ENCODE results near the gene TSPAN9.

TSPAN9 gene

GRCh38 chr12:3165078-3165980 lies 88.2 kb downstream of the TSPAN9 start:
- DNase-seq (ENCODE audit: low read depth) = no peak

DNA sequence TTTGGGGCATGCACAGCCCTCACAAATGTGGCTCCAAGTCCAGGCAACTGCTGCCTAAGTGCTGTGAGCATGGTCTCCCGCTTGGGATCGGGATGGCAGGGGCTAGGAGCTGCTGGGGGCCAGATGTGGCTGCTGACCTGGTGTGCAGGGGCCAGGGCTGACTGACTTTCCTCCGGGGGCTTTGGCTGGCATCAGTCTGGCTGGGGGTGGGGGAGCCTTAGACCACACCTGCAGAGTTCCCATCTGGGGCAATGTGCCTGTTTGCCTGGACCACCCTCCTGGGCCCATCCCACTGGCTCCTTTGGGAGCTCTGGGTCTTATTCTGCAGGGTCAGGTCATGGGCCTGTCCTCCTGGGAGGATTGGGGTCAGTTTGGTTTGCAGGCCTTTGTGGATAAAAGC lies 90.5 kb downstream of the TSPAN9 start:
- DNase-seq (ENCODE audit: low read depth) = no peak

DNA sequence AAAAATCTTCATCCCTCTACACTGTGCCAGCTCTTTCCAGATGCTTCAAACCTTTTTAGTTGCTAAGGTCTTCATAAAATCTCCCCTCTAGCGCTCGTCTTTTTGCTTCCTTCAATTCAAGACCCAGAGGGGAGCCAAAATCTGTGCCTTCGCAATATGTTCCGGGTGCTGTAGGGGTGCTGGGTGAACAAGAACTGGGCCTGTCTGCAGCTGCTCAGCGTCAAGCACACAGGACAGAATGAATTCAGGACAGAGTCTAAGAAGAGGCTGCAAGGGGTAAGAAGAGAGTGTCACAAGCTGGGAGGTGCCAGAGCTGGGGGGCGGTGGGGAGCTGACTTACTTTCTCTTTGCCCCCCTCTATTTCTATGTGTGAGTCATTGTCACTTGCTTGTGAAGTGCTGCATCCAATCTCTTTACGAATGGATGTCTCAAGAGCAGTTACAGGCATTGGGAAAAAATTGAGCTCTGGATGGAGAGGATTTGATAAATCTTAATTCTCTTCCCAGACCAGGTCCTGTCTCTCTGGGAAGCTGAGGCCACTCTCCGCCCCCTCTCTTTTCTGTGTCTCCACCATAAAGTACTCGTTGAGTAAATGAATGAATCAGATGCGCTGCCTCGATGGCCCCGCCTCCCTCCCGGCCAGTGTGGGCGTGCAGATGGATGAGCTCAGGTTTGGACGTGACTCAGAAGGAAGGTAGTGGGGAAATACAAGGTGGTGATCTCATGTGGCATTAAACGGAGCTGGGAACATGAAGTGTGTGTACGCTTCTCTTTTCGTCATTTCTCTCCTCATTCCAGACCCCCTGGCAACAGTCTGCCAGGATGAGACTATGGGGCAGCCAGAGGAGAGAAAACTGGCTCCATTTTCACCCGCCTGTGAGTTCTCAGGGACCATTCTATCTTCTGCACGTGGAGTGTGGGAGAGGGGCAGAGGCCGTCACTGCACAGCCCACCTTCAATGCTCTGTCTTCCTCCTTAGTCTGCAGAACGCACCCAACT lies 91.3 kb downstream of the TSPAN9 start:
- no peak for DNase-seq (ENCODE audit: low read depth)

GRCh38 chr12:3170423-3171194 lies 93.4 kb downstream of the TSPAN9 start:
- DNase-seq (ENCODE audit: low read depth) = no peak

DNA sequence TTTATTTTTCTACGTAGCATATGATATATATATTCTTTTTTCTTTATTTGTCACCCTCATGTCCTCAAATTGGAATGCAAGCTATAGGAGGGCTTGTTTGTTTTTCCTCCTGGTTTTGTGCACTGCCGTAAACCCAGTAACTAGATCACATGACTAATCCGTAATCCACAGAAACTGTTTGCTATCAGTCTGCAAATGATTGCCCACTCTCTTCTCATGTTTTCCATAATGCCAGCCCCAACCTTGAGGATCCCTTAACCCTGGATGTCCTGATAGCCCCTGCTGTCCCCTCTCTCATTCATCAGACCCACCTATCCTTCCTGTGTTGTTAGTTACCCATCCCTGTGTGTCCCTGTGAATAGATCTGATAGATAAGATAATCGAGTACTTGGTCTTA lies 94.0 kb downstream of the TSPAN9 start:
- no peak for DNase-seq (ENCODE audit: low read depth)

- DNase-seq (ENCODE audit: low read depth) = no peak
Observed at GRCh38 chr12:3172124-3173007, 95.2 kb downstream of the TSPAN9 start.

DNA sequence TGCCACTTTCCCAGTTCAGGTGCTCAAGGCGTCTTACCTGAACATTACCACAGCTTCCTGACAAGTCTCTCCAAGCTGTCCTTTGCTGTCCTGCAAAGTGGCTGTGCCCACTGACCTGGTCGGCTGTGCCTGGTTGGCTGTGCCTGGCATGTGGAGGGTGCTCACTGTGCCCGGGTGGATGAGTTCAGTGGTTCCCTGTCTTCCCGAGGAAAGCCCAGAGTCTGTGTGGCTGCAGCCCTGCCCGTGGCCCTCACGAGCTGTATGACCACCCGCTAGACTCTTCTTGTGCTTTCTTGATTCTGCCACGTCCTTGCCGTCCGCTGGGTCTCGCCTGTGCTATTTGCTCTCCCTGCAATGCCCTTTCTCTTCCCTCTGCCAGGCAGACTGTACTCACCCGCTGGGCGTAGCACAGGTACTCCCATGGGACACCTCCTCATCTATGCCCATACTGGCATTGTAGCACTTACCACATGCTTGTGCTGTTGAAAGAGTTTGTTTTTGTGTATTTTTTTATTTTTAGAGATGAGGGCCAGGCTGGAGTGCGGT lies 95.9 kb downstream of the TSPAN9 start:
- no peak for DNase-seq (ENCODE audit: low read depth)

- no peak for DNase-seq (ENCODE audit: low read depth)
Observed at GRCh38 chr12:3173912-3174311, 96.7 kb downstream of the TSPAN9 start.

DNA sequence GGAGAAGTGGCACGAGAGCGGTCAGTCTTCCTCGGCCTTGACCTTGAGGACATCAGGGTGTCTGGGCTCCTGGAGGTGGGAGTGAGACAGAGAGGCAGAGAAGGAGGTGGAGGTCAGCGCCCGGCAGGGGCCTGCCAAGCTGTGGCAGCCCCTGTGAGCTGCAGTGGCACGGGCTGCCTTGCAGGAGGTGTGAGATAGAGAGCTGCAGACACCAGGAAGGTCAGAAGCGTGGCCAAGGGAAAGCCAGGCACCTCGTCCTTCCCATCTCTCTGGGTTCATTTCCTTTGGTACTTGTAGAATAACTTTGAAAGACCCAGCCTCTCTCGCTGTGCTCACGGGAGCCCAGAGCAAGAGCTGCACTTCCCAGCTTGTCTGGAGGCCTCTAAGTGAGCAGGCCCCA lies 98.1 kb downstream of the TSPAN9 start:
- no peak for DNase-seq (ENCODE audit: low read depth)

DNA sequence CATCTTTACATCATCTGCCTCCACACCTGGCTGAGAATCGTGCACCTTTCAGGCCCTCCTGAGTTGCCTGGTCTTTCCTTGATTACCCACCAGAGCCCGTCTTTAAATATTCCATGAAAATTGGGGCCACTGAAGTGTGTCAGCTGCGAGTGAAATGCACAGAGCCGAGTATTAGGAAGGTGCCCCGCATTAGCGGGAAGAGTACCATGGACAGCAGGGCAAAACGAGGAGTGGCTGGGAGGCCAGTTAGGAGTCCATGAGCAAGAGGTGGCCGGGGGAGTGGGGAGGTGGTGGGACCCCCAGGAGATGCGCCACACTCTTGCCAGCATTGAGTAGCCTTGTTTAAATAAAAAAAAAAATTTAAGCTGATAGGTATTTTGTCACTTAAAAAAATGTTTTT lies 99.6 kb downstream of the TSPAN9 start:
- no peak for DNase-seq (ENCODE audit: low read depth)

GRCh38 chr12:3177778-3178425 lies 100.7 kb downstream of the TSPAN9 start:
- no peak for DNase-seq (ENCODE audit: low read depth)

GRCh38 chr12:3178671-3179313 lies 101.6 kb downstream of the TSPAN9 start:
- DNase-seq (ENCODE audit: low read depth) = no peak

DNA sequence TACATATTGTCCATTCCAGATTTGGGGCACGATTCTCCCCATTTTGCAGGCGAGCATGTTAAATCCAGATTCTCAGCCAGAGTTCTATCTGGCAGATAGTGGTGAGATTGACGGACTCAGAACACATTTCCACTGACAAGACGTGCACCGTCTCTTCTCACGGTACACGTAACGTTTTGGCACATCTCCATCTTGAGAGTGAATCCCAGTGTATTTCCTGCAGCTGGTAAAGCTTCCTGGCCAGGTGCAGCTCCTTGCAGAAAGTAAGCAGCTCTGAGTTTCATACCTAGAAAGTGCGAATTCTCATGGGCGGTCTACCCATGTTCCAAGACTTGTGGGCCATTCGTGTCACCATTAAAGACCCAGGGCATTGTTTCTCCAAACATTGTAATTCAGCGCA lies 102.6 kb downstream of the TSPAN9 start:
- no peak for DNase-seq (ENCODE audit: low read depth)

- DNase-seq (ENCODE audit: low read depth) = no peak
Observed at GRCh38 chr12:3182426-3182825, 105.2 kb downstream of the TSPAN9 start.

DNA sequence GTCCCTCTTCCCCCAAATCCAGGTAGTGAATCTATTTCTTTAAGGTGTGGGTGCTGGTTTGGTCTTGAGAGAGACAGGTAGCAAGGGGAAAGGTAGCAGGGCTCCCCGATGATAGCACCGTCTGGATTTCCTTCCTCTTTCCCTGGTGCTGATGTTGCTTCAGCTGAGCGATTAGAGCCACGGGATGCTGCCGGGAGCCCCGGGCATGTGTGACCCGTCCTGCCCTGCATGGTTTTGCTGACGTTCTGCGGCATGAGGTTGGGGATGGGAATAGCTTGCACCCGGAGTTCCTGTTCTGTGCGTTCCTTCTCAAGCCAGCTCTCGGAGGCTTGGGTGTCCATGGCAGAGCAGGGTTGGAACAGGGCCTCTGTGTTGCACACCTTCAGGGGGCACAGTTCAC lies 107.3 kb downstream of the TSPAN9 start:
- no peak for DNase-seq (ENCODE audit: low read depth)

DNA sequence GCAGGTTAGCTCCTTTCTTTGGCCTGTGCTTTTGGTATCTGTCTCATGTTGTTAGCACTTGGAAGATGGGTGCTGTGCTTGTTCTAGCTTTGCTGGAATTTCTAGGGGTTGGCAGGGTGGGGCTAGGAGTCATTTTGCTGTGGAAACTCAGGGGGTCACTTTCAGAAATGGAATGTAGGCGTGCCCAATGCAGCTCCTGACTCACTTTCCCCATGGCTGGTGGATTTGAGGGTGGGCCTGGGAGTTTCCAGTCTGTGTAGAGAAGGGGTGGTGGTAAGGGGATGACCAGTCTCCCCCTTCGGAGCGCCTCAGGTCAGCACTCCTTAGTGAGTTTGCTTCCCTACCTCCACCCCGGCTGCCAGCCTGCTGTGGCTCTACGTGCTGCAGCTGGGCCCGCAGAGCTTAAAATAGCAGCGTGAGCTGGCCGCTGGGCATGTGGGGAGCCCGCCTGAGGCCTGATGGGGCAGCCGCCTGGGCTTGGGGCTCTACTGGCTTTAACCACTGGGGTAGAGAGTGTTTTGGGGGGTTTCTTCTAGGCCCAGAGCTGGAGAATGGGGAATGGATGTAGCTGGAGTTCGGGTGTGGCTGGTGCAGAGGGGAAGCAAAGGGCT lies 108.2 kb downstream of the TSPAN9 start:
- DNase-seq (ENCODE audit: low read depth) = no peak

GRCh38 chr12:3186546-3187215 lies 109.5 kb downstream of the TSPAN9 start:
- no peak for DNase-seq (ENCODE audit: low read depth)

All from activated T-cell treated with anti-CD3 and anti-CD28 coated beads for 1 hour (primary cell).